ENCODE results near the gene ZNF785. TPM values are rescaled to one million over a fixed set of nuclear protein-coding genes. Genes with fewer than 3 reads are reported as not detected.

Gene ZNF785
- total RNA-seq, 1 experiment from 2014 or later, result 16.0 TPM

DNA sequence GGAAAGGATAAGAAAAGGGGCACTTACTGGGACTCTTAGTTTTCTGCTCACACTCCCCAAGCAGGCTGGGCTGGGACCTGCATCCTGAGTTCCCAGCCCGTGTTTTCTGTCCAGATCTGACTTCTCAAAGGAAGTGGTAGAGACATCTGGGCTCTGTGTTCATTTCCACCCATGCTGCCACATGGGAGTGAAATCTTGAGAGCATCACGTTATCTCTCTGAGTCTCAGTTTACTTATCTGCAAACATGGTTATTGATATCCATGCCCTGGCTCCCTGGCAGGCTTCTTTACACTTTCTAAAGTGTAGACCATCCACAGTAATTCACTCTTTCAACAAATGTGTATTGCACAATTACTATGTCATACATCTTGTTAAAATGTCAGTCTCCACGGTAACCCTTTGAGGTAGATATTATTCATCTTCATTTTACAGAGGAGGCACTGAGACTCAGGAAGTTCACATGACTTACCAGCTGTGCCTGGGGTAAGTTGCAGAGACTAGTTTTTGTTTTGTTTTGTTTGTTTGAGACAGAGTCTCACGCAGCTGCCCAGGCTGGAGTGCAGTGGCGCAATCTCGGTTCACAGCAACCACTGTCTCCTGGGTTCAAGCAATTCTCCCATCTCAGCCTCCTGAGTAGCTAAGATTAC is 17.4 kb downstream of the ZNF785 start (continued):
- TF ChIP-seq ZNF281 (CRISPR knock-in tag; IDR thresholded peaks at IDR 0.05), result no peak

DNA sequence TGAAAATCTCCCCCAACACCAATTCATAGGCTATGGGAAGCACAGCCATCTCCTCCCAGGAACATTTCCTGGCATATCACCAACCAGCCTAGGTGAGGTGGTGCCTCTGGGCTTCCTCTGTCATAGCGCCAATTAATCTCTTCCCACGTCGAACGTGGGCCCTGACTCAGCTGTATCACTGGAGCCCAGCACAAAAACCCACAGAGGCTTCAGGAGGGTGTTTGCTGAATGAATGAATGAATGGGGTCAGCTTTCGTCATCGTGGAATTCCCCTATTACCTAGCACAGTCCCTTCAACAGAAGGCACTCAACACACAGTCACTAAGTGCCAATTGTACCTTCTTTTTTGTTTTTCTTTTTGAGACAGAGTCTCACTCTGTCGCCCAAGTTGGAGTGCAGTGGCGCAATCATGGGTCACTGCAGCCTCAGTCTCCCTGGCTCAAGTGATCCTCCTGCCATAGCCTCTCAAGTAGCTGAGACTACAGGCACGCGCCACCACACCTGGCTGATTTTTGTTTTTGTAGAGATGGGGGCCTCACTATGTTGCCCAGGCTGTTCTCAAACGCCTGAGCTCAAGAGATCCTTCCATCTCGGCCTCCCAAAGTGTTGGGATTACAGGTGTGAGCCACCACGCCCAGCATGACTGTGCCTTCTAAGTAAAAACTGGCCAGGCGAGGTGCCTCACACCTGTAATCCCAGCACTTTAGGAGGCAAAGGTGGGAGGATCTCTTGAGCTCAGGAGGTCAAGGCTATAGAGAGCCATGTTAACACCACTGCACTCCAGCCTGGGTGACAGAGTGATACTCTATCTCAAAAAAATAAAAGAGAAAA is 18.1 kb downstream of the ZNF785 start:
- Mint-ChIP-seq H3K36me3 (no peaks in the 10 kb centered on the region), H3K4me3 (no peak overlapping the region), H3K9me3 (no peaks in the 10 kb centered on the region), H3K27me3 (ENCODE audit: low read depth) (peaks cover 7% of the 10 kb centered on the region; the same call in 1 of the 2 replicates), H3K4me1 (peaks cover 15% of the 10 kb centered on the region), H3K27ac (no peak overlapping the region)
- TF ChIP-seq TEAD4 (CRISPR knock-in tag; IDR thresholded peaks at IDR 0.05) (no peak), USF2 (CRISPR knock-in tag; IDR thresholded peaks at IDR 0.05) (no peak), ZNF263 (CRISPR knock-in tag; IDR thresholded peaks at IDR 0.05; ENCODE audit: low read depth) (no peak), ETV6 (CRISPR knock-in tag; IDR thresholded peaks at IDR 0.05) (no peak)
- TF ChIP-seq, protein P1, sequence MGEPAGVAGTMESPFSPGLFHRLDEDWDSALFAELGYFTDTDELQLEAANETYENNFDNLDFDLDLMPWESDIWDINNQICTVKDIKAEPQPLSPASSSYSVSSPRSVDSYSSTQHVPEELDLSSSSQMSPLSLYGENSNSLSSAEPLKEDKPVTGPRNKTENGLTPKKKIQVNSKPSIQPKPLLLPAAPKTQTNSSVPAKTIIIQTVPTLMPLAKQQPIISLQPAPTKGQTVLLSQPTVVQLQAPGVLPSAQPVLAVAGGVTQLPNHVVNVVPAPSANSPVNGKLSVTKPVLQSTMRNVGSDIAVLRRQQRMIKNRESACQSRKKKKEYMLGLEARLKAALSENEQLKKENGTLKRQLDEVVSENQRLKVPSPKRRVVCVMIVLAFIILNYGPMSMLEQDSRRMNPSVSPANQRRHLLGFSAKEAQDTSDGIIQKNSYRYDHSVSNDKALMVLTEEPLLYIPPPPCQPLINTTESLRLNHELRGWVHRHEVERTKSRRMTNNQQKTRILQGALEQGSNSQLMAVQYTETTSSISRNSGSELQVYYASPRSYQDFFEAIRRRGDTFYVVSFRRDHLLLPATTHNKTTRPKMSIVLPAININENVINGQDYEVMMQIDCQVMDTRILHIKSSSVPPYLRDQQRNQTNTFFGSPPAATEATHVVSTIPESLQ (CRISPR knock-in tag; IDR thresholded peaks at IDR 0.05), result no peak
- ATAC-seq, result no peak
- no peak for DNase-seq (ENCODE audit: low spot score)
- ChIA-PET POLR2A (interaction anchor here (0.7 kb wide), 1 partner anchor 70 kb away, joined by 4 read pairs; no protein-coding TSS in a partner anchor), CTCF (interaction anchor here (1.1 kb wide), 1 partner anchor 32 kb away, joined by 3 read pairs; no protein-coding TSS in a partner anchor)

GRCh38 chr16:30566531-30566930 is 19.0 kb downstream of the ZNF785 start:
- ATAC-seq (no peak), DNase-seq (ENCODE audit: low spot score) (no peak)
- no peak overlapping the region for H3K4me3 Mint-ChIP-seq
- TF ChIP-seq ZSCAN18 (CRISPR knock-in tag; IDR thresholded peaks at IDR 0.05), result no peak
- CTCF ChIA-PET, result interaction anchor here (1.3 to 1.4 kb wide), 2 partner anchors 49 to 137 kb away, joined by 4 to 7 read pairs; partner anchors contain the start of gene DCTPP1
- peaks cover 14% of the 10 kb centered on the region for H3K27me3 Mint-ChIP-seq (ENCODE audit: low read depth)
- POLR2A ChIA-PET, result interaction anchor here (0.9 kb wide), 1 partner anchor 39 kb away, joined by 3 read pairs; no protein-coding TSS in a partner anchor
- no peak overlapping the region for H3K27ac Mint-ChIP-seq
- no peaks in the 10 kb centered on the region for H3K9me3 Mint-ChIP-seq
- H3K36me3 Mint-ChIP-seq, result no peaks in the 10 kb centered on the region
- peaks cover 13% of the 10 kb centered on the region for H3K4me1 Mint-ChIP-seq

- Mint-ChIP-seq H3K36me3 (no peaks in the 10 kb centered on the region), H3K4me1 (peaks cover 18% of the 10 kb centered on the region), H3K27ac (no peak overlapping the region), H3K4me3 (no peak overlapping the region), H3K9me3 (no peaks in the 10 kb centered on the region), H3K27me3 (ENCODE audit: low read depth) (peaks cover 20% of the 10 kb centered on the region)
- POLR2A ChIA-PET, result interaction anchor here (0.9 kb wide), 1 partner anchor 39 kb away, joined by 3 read pairs; no protein-coding TSS in a partner anchor
- no peak for DNase-seq (ENCODE audit: low spot score)
- no peak for ATAC-seq
- CTCF ChIA-PET, result interaction anchor here (0.9 to 1.4 kb wide), 5 partner anchors 9 to 136 kb away, joined by 3 to 7 read pairs (median 4); partner anchors contain the start of gene DCTPP1
- TF ChIP-seq ETV6 (CRISPR knock-in tag; IDR thresholded peaks at IDR 0.05) (no peak), OVOL2 (CRISPR knock-in tag; IDR thresholded peaks at IDR 0.05; ENCODE audit: borderline replicate concordance) (no peak), IRF2 (CRISPR knock-in tag; IDR thresholded peaks at IDR 0.05; ENCODE audit: borderline replicate concordance, low read depth) (no peak), MXD4 (CRISPR knock-in tag; IDR thresholded peaks at IDR 0.05; ENCODE audit: borderline replicate concordance) (no peak), ZNF281 (CRISPR knock-in tag; IDR thresholded peaks at IDR 0.05) (no peak), SMAD4 (CRISPR knock-in tag; IDR thresholded peaks at IDR 0.05) (no peak), ZNF219 (CRISPR knock-in tag; IDR thresholded peaks at IDR 0.05; ENCODE audit: borderline replicate concordance) (no peak), GABPB1 (CRISPR knock-in tag; IDR thresholded peaks at IDR 0.05) (no peak)
- TF ChIP-seq, protein P2, sequence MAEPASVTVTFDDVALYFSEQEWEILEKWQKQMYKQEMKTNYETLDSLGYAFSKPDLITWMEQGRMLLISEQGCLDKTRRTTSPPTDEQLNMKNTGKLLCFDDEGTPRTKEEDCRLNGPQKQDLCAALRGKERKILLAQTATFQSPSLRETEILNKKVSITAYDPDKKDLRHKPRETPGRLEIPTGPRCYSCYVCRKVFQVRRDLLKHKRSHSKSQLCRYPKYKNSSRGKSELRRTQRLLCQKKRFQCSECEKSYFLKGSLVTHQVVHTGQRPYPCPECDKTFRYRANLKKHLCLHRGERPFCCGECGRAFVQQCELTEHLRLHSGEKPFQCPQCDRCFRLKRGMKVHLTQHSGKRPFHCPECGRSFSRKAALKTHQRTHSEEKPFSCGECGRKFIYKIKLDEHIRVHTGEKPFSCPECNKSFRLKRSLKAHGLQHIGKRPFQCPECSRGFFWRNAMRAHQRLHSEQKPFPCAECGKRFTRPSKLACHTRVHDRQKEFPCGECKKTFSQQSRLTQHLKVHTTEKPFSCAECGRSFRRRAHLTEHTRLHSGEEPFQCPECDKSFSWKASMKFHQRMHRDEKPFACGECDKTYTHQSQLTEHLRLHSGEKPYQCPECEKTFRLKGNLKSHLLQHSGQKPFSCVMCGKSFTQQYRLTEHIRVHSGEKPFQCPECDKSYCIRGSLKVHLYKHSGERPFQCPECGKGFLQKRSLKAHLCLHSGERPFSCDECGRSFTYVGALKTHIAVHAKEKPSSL (CRISPR knock-in tag; conservative IDR thresholded peaks at IDR 0.05), result no peak
These were observed 19.5 kb downstream of the ZNF785 start for GRCh38 chr16:30565984-30566383.
